ENCODE results near the gene NOC3L.
"Not testable (repeated sequence)": the region's sequence is repeated elsewhere in the genome, so short reads cannot be mapped to it uniquely, and the experiment has no call there.

NOC3L gene

DNA sequence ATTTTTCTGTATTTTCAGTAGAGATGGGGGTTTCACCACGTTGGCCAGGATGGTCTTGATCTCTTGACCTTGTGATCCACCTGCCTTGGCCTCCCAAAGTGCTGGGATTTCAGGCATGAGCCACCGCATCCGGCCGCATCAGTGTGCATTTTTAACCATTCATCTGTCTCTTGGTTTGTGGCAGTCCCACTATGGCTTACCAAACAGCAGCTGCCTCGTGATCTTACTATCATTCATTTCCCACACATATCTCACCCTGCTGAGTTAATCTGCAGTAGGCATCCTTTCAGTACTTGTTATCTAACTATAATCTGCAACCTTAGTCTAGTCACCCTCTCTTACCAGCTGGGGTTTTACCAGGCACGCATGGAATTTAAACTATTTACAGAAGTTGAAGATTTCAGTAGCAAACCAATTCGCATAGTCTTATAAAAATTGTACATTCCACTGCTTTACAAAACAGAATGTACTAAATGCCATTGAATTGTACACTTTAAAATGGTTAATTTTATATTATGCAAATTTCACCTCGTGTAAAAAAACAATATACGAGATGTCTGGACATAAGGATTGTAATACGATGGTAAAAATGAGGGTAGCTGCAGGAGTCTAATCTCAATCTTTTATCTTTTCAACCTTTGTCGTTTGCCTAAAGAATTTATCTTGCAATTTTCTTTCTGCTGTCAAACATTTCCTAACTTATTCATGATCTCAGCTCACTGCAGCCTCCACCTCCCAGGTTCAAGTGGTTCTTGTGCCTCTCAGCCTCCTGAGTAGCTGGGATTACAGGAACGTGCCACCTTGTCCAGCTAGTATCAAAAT lies 35.0 kb upstream of the NOC3L start:
- H3K4me1 ChIP-seq: no peaks in the 10 kb centered on the region
- TF ChIP-seq, protein P1, sequence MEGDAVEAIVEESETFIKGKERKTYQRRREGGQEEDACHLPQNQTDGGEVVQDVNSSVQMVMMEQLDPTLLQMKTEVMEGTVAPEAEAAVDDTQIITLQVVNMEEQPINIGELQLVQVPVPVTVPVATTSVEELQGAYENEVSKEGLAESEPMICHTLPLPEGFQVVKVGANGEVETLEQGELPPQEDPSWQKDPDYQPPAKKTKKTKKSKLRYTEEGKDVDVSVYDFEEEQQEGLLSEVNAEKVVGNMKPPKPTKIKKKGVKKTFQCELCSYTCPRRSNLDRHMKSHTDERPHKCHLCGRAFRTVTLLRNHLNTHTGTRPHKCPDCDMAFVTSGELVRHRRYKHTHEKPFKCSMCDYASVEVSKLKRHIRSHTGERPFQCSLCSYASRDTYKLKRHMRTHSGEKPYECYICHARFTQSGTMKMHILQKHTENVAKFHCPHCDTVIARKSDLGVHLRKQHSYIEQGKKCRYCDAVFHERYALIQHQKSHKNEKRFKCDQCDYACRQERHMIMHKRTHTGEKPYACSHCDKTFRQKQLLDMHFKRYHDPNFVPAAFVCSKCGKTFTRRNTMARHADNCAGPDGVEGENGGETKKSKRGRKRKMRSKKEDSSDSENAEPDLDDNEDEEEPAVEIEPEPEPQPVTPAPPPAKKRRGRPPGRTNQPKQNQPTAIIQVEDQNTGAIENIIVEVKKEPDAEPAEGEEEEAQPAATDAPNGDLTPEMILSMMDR (IDR thresholded peaks at IDR 0.05; ENCODE audit: low read depth, low read length): no peak
- no peak for DNase-seq
- H3K36me3 ChIP-seq: no peaks in the 10 kb centered on the region
- no peaks in the 10 kb centered on the region for H3K27me3 ChIP-seq
- no peak overlapping the region for H3K4me3 ChIP-seq (ENCODE audit: low read depth, low read length)
- no peaks in the 10 kb centered on the region for H3K9me3 ChIP-seq

DNA sequence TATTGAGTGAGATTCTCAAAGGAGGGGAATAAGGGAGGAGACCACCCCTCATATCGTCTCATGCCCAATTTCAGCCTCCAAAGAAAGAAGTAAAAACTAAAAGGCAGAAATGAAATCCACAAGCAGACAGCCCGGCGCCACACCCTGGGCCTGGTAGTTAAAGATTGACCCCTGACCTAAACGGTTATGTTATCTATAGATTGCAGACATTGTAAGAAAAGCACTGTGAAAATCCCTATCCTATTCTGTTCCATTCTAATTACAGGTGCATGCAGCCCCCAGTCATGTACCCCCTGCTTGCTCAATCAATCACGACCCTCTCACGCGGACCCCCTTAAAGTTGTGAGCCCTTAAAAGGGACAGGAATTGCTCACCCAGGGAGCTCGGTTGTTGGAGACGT lies 29.4 kb upstream of the NOC3L start:
- H3K27me3 ChIP-seq; H3K36me3 ChIP-seq; H3K4me3 ChIP-seq (ENCODE audit: low read depth, low read length); DNase-seq; H3K9me3 ChIP-seq; H3K4me1 ChIP-seq: not testable (repeated sequence)

GRCh38 chr10:94385733-94386132 lies 23.0 kb upstream of the NOC3L start:
- not testable (repeated sequence) for H3K27me3 ChIP-seq; DNase-seq; H3K9me3 ChIP-seq; H3K4me3 ChIP-seq (ENCODE audit: low read depth, low read length); H3K36me3 ChIP-seq; H3K4me1 ChIP-seq

GRCh38 chr10:94383530-94383929 lies 20.8 kb upstream of the NOC3L start:
- no peak overlapping the region for H3K4me3 ChIP-seq (ENCODE audit: low read depth, low read length)
- no peaks in the 10 kb centered on the region for H3K27me3 ChIP-seq
- no peaks in the 10 kb centered on the region for H3K4me1 ChIP-seq
- no peaks in the 10 kb centered on the region for H3K9me3 ChIP-seq
- DNase-seq: no peak
- H3K36me3 ChIP-seq: no peaks in the 10 kb centered on the region
- TF ChIP-seq, protein P1 (IDR thresholded peaks at IDR 0.05; ENCODE audit: low read depth, low read length): no peak

DNA sequence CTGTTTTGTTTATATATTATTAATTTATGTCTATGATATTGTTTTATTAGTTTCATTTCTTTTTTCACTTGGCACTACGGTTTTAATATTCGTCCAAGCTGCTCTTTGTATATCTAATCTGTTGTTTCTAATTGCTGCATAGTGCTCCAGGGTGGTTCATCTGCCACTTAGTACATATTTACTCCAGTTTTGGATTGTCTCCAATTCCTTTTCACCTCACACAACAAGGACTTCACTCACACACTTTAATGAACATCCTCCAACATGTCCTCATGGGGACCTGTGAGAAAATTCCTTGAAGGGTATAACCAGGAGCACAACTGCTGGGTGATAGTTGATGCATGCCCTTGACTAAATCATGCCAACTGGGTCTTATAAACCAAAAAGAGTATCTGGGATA lies 14.1 kb upstream of the NOC3L start:
- Histone ChIP-seq H3K4me1 (no peaks in the 10 kb centered on the region), H3K27me3 (no peaks in the 10 kb centered on the region), H3K4me3 (ENCODE audit: low read depth, low read length) (no peak overlapping the region), H3K36me3 (no peaks in the 10 kb centered on the region), H3K9me3 (no peaks in the 10 kb centered on the region)
- TF ChIP-seq, protein P1 (IDR thresholded peaks at IDR 0.05; ENCODE audit: low read depth, low read length): no peak
- DNase-seq: no peak

- H3K4me1 ChIP-seq: no peaks in the 10 kb centered on the region
- no peak overlapping the region for H3K4me3 ChIP-seq (ENCODE audit: low read depth, low read length)
- no peaks in the 10 kb centered on the region for H3K36me3 ChIP-seq
- DNase-seq: no peak
- H3K27me3 ChIP-seq: no peaks in the 10 kb centered on the region
- TF ChIP-seq, protein P1 (IDR thresholded peaks at IDR 0.05; ENCODE audit: low read depth, low read length): no peak
- H3K9me3 ChIP-seq: no peaks in the 10 kb centered on the region
Measured at GRCh38 chr10:94375374-94375773, 12.6 kb upstream of the NOC3L start.

- Histone ChIP-seq H3K4me1 (no peaks in the 10 kb centered on the region), H3K36me3 (no peaks in the 10 kb centered on the region), H3K4me3 (ENCODE audit: low read depth, low read length) (no peak overlapping the region), H3K9me3 (no peaks in the 10 kb centered on the region), H3K27me3 (no peaks in the 10 kb centered on the region)
- no peak for DNase-seq
- TF ChIP-seq, protein P1 (IDR thresholded peaks at IDR 0.05; ENCODE audit: low read depth, low read length): no peak
Measured at GRCh38 chr10:94370501-94370900, 7.8 kb upstream of the NOC3L start.

All from BE2C (cell line).